HG02588 (cell line): ENCODE results near the gene SF3B6.
"Not testable (repeated sequence)": the region's sequence is repeated elsewhere in the genome, so short reads cannot be mapped to it uniquely, and the experiment has no call there.

ENCODE experiments used
- ATAC-seq: cut with Tn5 transposase; IDR thresholded peaks from one replicate; pipeline ENCODE4 v1.9.1; 2021; ENCODE audit warnings: mild to moderate bottlenecking, moderate library complexity; ENCODE audit not compliant: unreplicated experiment

SF3B6 gene

GRCh38 chr2:24054366-24055010, 21.6 kb downstream of the SF3B6 start:
- no peak for ATAC-seq

GRCh38 chr2:24052951-24053350, 23.2 kb downstream of the SF3B6 start:
- ATAC-seq, result no peak

- no peak for ATAC-seq
These were observed 24.3 kb downstream of the SF3B6 start for GRCh38 chr2:24051833-24052232.

GRCh38 chr2:24050041-24050979, 25.8 kb downstream of the SF3B6 start:
- no peak for ATAC-seq

GRCh38 chr2:24049485-24050021, 26.6 kb downstream of the SF3B6 start, which contains the start of gene FKBP1B:
Gene FKBP1B (plus strand): TSS chr2:24049741. CDS start chr2:24049850, 109 bp downstream.
- no peak for ATAC-seq

GRCh38 chr2:24048769-24049484, 27.2 kb downstream of the SF3B6 start:
- ATAC-seq, result no peak

- peak; percentile 1 for ATAC-seq
These were observed 28.5 kb downstream of the SF3B6 start for GRCh38 chr2:24047703-24048033.

GRCh38 chr2:24046930-24047702, 29.0 kb downstream of the SF3B6 start, which contains the start of gene WDCP:
Gene WDCP (minus strand): TSS chr2:24047391. CDS start chr2:24039494, 7,897 bp downstream.
- ATAC-seq, result peak; percentile 98

- no peak for ATAC-seq
These were observed 29.6 kb downstream of the SF3B6 start for GRCh38 chr2:24046599-24046929.

- ATAC-seq, result no peak
These were observed 30.3 kb downstream of the SF3B6 start for GRCh38 chr2:24045511-24046508.

- ATAC-seq, result not testable (repeated sequence)
These were observed 33.0 kb downstream of the SF3B6 start for GRCh38 chr2:24043133-24043532.

- ATAC-seq, result no peak
These were observed 35.6 kb downstream of the SF3B6 start for GRCh38 chr2:24040511-24040910.

- no peak for ATAC-seq
These were observed 37.2 kb downstream of the SF3B6 start for GRCh38 chr2:24038786-24039499.

- ATAC-seq, result no peak
These were observed 49.9 kb downstream of the SF3B6 start for GRCh38 chr2:24026233-24026632.

- no peak for ATAC-seq
These were observed 51.0 kb downstream of the SF3B6 start for GRCh38 chr2:24024996-24025663.

GRCh38 chr2:24024018-24024417, 52.1 kb downstream of the SF3B6 start:
- no peak for ATAC-seq

GRCh38 chr2:24022975-24023575, 53.1 kb downstream of the SF3B6 start:
- ATAC-seq, result no peak
